Heart right ventricle (tissue), 16 donors: Measurements from ENCODE around the gene RNF40. TPM values are rescaled to one million over a fixed set of nuclear protein-coding genes. Genes with fewer than 3 reads are reported as not detected.

Experiments
- ATAC-seq, 8 donors: fragments of 200-7000 bp; cut with Tn5 transposase; one replicate each; pipeline ENCODE4 v1.9.1; 2020; ENCODE audit warnings: mild to moderate bottlenecking in 8 of 8, moderate library complexity in 8 of 8, moderate number of reproducible peaks in 1 of 8
- DNase-seq, 2 donors: peaks; one replicate each; pipeline ENCODE4 v3.0.0-alpha.2; 2020
- H3K27ac ChIP-seq, 10 donors: fragments of 200-600 bp; sonication (generic) in 2 of 10; one replicate each; pipeline versions ENCODE4 v1.5.0 to v1.8.0; 2020 to 2022; ENCODE audit warnings: mild to moderate bottlenecking in 3 of 10
- H3K27me3 ChIP-seq, 7 donors: fragments of 200-600 bp; one replicate each; pipeline ENCODE4 v1.8.0; 2021 to 2022; ENCODE audit warnings: mild to moderate bottlenecking in 2 of 7
- H3K36me3 ChIP-seq, 9 donors: fragments of 200-600 bp; sonication (generic) in 1 of 9; one replicate each; pipeline versions ENCODE4 v1.5.0 to v1.8.0; 2020 to 2022; ENCODE audit warnings: mild to moderate bottlenecking in 2 of 9
- H3K4me1 ChIP-seq, 9 donors: fragments of 200-600 bp; sonication (generic) in 1 of 9; one replicate each; pipeline versions ENCODE4 v1.5.0 to v1.8.0; 2020 to 2022; ENCODE audit warnings: mild to moderate bottlenecking in 4 of 9
- H3K4me3 ChIP-seq, 10 donors: fragments of 200-600 bp; sonication (generic) in 2 of 10; one replicate each; pipeline versions ENCODE4 v1.5.0 to v1.8.0; 2020 to 2022; ENCODE audit warnings: mild to moderate bottlenecking in 7 of 10, moderate library complexity in 2 of 10
- H3K9me3 ChIP-seq, 11 donors: fragments of 200-600 bp in 10 of 11; sonication (generic) in 2 of 11; one replicate each; pipeline versions ENCODE4 v1.5.0 to v1.8.0; 2013 to 2022; ENCODE audit warnings: mild to moderate bottlenecking in 2 of 11, control low read depth in 1 of 11, moderate library complexity in 1 of 11
- CTCF ChIP-seq, 9 donors: fragments of 200-600 bp; sonication (generic) in 2 of 9; IDR thresholded peaks; one replicate each; pipeline versions ENCODE4 v1.5.0 to v1.8.0; 2021 to 2022; ENCODE audit warnings: antibody characterized with exemption in 9 of 9, mild to moderate bottlenecking in 5 of 9, moderate library complexity in 1 of 9
- WGBS, 2 donors: extraction: QIAGEN DNeasy Blood & Tissue Kit; methylation state at CpG; one replicate each; pipeline ENCODE4 v1.1.7; 2013; ENCODE audit warnings: inconsistent platforms in 1 of 2; 5-methylcytosine and 5-hydroxymethylcytosine counted together
- intact Hi-C, 10 donors: fragments of 100-400 bp; cut with DNase I; formaldehyde crosslinking; loops; one replicate each; pipeline versions ENCODE4 v1.11.1 to v1.14.2; 2022
- polyA plus RNA-seq, 2 donors: library from polyadenylated mRNA; stranded (reverse); fragments of 200-250 nt; gene quantifications; one replicate each; pipeline ENCODE4 v1.2.3, GENCODE V29; 2013
- total RNA-seq, 10 donors: library from RNA; stranded (reverse); fragmentation: NEBNext Ultra II Directional in 3 of 10; extraction: Animal tissue kit (Norgen Biotek cat#: 25700) in 3 of 10; gene quantifications; one replicate each; pipeline versions ENCODE4 v1.2.1 to v1.2.4, GENCODE V29; 2021 to 2023
- donor health status: Arrhythmogenic right ventricular cardiomyopathy.
- donor health status: ischemic (EF 13 %, LVEDD 7.1; RV severe dilation, severe dysfunction).
- donor health status: healthy with polysubstance abuse.
- donor health status: DM: no; HTN: yes; CAD: no.
- donor health status: DM: no; HTN: no; CAD: no.
- donor health status: ischemic (EF 25% LVEDD 6.9; RV normal size, moderate dysfunction).
- donor health status: ischemic (EF 25% LVEDD 5.7; RV mildly dilated, moderate dysfunction).
- donor health status: healthy.
- donor health status: DM: yes; HTN: yes; CAD: no.
- donor health status: Ischemic cardiomyopathy.
- donor health status: ischemic (EF 35%, LVEDD 5.7; RV mildly dilated, moderate dysfunction).
- donor health status: nonischemic (EF 11% LVEDD 7.7; RV severe dilation, severe dysfunction).
- donor health status: DM: yes; HTN: yes; CAD: no.
- donor health status: PGD.
- donor health status: ischemic (EF 29% LVEDD 5.4; RV normal size, mild dysfunction).
- donor health status: nonischemic (EF 23%, LVEDD 6.1; RV moderate dilation, normal function).

The RNF40 gene
- total and polyA plus RNA-seq, 12 donors = 33.0 to 69.9 (median 42.6) TPM

DNA sequence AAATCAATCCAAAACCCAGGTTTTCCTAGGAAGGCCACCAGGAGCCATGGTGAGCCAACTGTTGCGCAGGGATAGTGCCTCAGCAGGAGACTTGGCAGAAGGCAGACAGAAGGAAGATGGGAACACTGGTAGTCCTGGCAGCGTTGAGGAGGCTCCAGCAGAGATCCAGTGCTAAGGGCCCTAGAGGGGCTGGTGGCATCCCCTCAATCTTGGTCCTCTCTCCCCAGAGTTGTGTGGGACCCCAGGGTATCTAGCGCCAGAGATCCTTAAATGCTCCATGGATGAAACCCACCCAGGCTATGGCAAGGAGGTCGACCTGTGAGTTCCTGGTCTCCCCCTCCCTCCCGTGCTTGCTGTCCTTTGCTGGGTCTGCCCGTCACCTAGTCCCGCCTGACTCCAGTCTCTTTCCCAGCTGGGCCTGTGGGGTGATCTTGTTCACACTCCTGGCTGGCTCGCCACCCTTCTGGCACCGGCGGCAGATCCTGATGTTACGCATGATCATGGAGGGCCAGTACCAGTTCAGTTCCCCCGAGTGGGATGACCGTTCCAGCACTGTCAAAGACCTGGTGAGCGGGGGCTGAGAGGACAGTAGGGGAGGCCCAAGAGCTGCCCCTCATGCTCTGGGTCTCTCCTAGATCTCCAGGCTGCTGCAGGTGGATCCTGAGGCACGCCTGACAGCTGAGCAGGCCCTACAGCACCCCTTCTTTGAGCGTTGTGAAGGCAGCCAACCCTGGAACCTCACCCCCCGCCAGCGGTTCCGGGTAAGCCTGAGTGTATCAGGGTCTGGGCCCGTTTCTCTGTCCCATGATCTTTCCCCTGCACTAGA, 6.0 kb upstream of the RNF40 start:
- no peak for DNase-seq
- Histone ChIP-seq H3K9me3 (no peaks in the 10 kb centered on the region), H3K27ac (no peak overlapping the region), H3K36me3 (peaks cover 0 to 81% (median 22%) of the 10 kb centered on the region in 9 donors), H3K4me1 (peaks cover 0 to 33% (median 5%) of the 10 kb centered on the region in 9 donors), H3K27me3 (no peaks in the 10 kb centered on the region), H3K4me3 (no peak overlapping the region)
- intact Hi-C loops = no loop called here
- ATAC-seq = no peak
- WGBS, 2 donors = 94 to 96% methylated on average over 20 of the region's 20 CpGs
- no peak for TF ChIP-seq CTCF (IDR thresholded peaks at IDR 0.05)

DNA sequence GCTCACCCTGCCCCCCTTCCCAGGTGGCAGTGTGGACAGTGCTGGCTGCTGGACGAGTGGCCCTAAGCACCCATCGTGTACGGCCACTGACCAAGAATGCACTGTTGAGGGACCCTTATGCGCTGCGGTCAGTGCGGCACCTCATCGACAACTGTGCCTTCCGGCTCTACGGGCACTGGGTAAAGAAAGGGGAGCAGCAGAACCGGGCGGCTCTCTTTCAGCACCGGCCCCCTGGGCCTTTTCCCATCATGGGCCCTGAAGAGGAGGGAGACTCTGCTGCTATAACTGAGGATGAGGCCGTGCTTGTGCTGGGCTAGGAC, 5.4 kb upstream of the RNF40 start:
- no peak overlapping the region for H3K4me3 ChIP-seq
- ATAC-seq (no peak), DNase-seq (no peak)
- H3K27me3 ChIP-seq = no peaks in the 10 kb centered on the region
- H3K9me3 ChIP-seq = no peaks in the 10 kb centered on the region
- no peak for TF ChIP-seq CTCF (IDR thresholded peaks at IDR 0.05)
- intact Hi-C loops = no loop called here
- H3K36me3 ChIP-seq = peaks cover 0 to 75% (median 17%) of the 10 kb centered on the region in 9 donors
- H3K4me1 ChIP-seq = peaks cover 0 to 39% (median 10%) of the 10 kb centered on the region in 9 donors
- 96 to 98% methylated on average over 13 of the region's 13 CpGs for WGBS, 2 donors
- H3K27ac ChIP-seq = no peak overlapping the region

DNA sequence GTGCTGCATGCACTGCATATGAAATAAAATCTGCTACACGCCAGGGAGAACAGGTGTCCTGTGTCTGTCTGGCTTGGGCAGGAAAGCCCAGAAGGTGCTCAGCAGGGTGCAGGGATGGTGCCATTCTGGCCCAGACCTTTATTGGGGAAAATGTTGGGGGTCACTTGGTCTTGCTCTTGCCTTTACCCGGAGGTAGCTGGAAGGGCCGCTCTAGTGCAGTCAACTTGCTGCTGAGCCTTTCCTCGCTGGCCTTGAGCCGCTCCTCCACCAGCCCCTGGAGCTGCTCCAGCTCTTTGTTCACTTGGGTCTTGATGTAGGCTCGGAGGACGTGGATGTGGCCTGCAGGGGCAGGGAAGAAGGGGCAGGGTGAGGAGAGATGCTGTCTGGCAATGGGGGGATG, 4.8 kb upstream of the RNF40 start:
- TF ChIP-seq CTCF (IDR thresholded peaks at IDR 0.05) = no peak

GRCh38 chr16:30758988-30759491, 3.1 kb upstream of the RNF40 start:
- Histone ChIP-seq H3K36me3 (peaks cover 0 to 65% (median 8%) of the 10 kb centered on the region in 9 donors), H3K27me3 (no peaks in the 10 kb centered on the region), H3K9me3 (no peaks in the 10 kb centered on the region), H3K27ac (peak overlapping the region in 4 of 10 donors; percentile 3 to 91 (median 30)), H3K4me1 (peaks cover 11 to 55% (median 25%) of the 10 kb centered on the region in 9 donors), H3K4me3 (peak overlapping the region in 1 of 10 donors; percentile 13)
- intact Hi-C loops = no loop called here
- TF ChIP-seq CTCF (IDR thresholded peaks at IDR 0.05) = no peak
- ATAC-seq (no peak), DNase-seq (no peak)
- 86 to 92% methylated on average over 10 of the region's 10 CpGs for WGBS, 2 donors

More for the DNA sequence above, 4.8 kb upstream of the RNF40 start:
- no peak for ATAC-seq
- intact Hi-C loops = no loop called here
- DNase-seq = no peak
- no peak overlapping the region for H3K4me3 ChIP-seq
- no peak overlapping the region for H3K27ac ChIP-seq
- H3K36me3 ChIP-seq = peaks cover 0 to 69% (median 17%) of the 10 kb centered on the region in 9 donors
- H3K27me3 ChIP-seq = no peaks in the 10 kb centered on the region
- no peaks in the 10 kb centered on the region for H3K9me3 ChIP-seq
- WGBS, 2 donors = 86 to 88% methylated on average over 7 of the region's 7 CpGs
- peaks cover 0 to 39% (median 10%) of the 10 kb centered on the region in 9 donors for H3K4me1 ChIP-seq
